OCI-LY7 (cell line): ENCODE results near the gene CNTN4. TPM values are rescaled to one million over a fixed set of nuclear protein-coding genes. Genes with fewer than 3 reads are reported as not detected.

Experiments used
- BruUV-seq: library from RNA; stranded (reverse); fragments of 400-500 nt; replicated peaks from 2 replicates; lab custom pipeline; 2021; lab: Mats Ljungman, UMichigan
- CTCF ChIA-PET: fragments of 300-600 bp; sonication (Branson Sonifier 250); formaldehyde crosslinking; loops from one replicate; lab custom pipeline; 2022; ENCODE audit warnings: antibody characterized with exemption; ENCODE audit not compliant: unreplicated experiment; lab: Charles Lee
- POLR2A ChIA-PET: fragments of 300-600 bp; sonication (Branson Sonifier 250); formaldehyde crosslinking; loops from one replicate; lab custom pipeline; 2022; ENCODE audit warnings: antibody characterized with exemption; lab: Charles Lee
- DNase-seq: peaks from one replicate; pipeline ENCODE4 v3.0.0-alpha.2; 2015; ENCODE audit warnings: low spot score
- H2AFZ ChIP-seq: fragments of 200-600 bp; sonication (generic), shearing (Covaris generic); 2 replicates; pipeline ENCODE4 v1.6.1; 2014; ENCODE audit warnings: mild to moderate bottlenecking, antibody characterized with exemption, low read length, moderate library complexity
- H3K27ac ChIP-seq: fragments of 200-600 bp; sonication (generic); 2 replicates; pipeline ENCODE4 v1.5.1; 2014; ENCODE audit warnings: mixed run types, low read depth, mild to moderate bottlenecking, moderate library complexity, low read length, inconsistent platforms; ENCODE audit not compliant: poor library complexity, severe bottlenecking
- H3K36me3 ChIP-seq: fragments of 200-600 bp; sonication (generic); 2 replicates; pipeline ENCODE4 v1.6.1; 2014; ENCODE audit warnings: mild to moderate bottlenecking, antibody characterized with exemption, low read length, moderate library complexity, mixed read lengths; ENCODE audit not compliant: insufficient read depth
- H3K4me1 ChIP-seq: fragments of 200-600 bp; sonication (generic); 2 replicates; pipeline ENCODE4 v1.5.1; 2014; ENCODE audit warnings: mild to moderate bottlenecking, low read length; ENCODE audit not compliant: insufficient read depth, poor library complexity, severe bottlenecking
- H3K4me2 ChIP-seq: fragments of 200-600 bp; sonication (generic); 2 replicates; pipeline ENCODE4 v1.6.1; 2014; ENCODE audit warnings: mild to moderate bottlenecking, low read length
- H3K4me3 ChIP-seq: fragments of 200-600 bp; sonication (generic); 2 replicates; pipeline ENCODE4 v1.5.1; 2014; ENCODE audit warnings: mild to moderate bottlenecking, low read depth, low read length; ENCODE audit not compliant: poor library complexity, severe bottlenecking
- H3K79me2 ChIP-seq: fragments of 200-600 bp; sonication (generic); 2 replicates; pipeline ENCODE4 v1.6.1; 2016; ENCODE audit warnings: low read depth, mild to moderate bottlenecking, low read length, moderate library complexity, mixed read lengths; ENCODE audit not compliant: insufficient read depth
- H3K9me2 ChIP-seq: fragments of 200-600 bp; sonication (generic); 2 replicates; pipeline ENCODE4 v1.6.1; 2016; ENCODE audit warnings: mild to moderate bottlenecking, low read length, mixed read lengths; ENCODE audit not compliant: insufficient read depth
- H3K9me3 ChIP-seq: fragments of 200-600 bp; sonication (generic); 2 replicates; pipeline ENCODE4 v1.6.1; 2014; ENCODE audit warnings: mild to moderate bottlenecking, mixed run types, low read length, mixed read lengths
- H4K20me1 ChIP-seq: fragments of 200-600 bp; sonication (generic); 2 replicates; pipeline ENCODE4 v1.6.1; 2014; ENCODE audit warnings: mild to moderate bottlenecking, antibody characterized with exemption, low read length, moderate library complexity, mixed read lengths; ENCODE audit not compliant: insufficient read depth
- CTCF ChIP-seq: fragments of 200-600 bp; sonication (generic); conservative IDR thresholded peaks from 2 replicates; pipeline ENCODE4 v1.5.1; 2014; ENCODE audit warnings: mild to moderate bottlenecking, antibody characterized with exemption, low read length, moderate library complexity, mixed read lengths
- EZH2phosphoT487 ChIP-seq: fragments of 200-600 bp; sonication (generic); IDR thresholded peaks from 2 replicates; pipeline ENCODE4 v1.6.1; 2018; ENCODE audit warnings: low read depth, borderline replicate concordance, mild to moderate bottlenecking, mixed run types, antibody characterized with exemption, low read length, moderate library complexity, mixed read lengths
- intact Hi-C: fragments of 100-400 bp; cut with micrococcal nuclease; formaldehyde crosslinking; loops from one replicate; pipeline ENCODE4 v1.10.0; 2022; ENCODE audit not compliant: unreplicated experiment
- total RNA-seq, 2 experiments: library from RNA; depleted of rRNA in 1 of 2; stranded (reverse); fragments of >200 nt in 1 of 2; shearing (Covaris generic) in 1 of 2; gene quantifications; 2 replicates each; pipeline ENCODE4 v1.2.3, GENCODE V29; 2014 to 2022

Gene CNTN4
- total RNA-seq, 2 experiments from 2014 or later, result not detected

DNA sequence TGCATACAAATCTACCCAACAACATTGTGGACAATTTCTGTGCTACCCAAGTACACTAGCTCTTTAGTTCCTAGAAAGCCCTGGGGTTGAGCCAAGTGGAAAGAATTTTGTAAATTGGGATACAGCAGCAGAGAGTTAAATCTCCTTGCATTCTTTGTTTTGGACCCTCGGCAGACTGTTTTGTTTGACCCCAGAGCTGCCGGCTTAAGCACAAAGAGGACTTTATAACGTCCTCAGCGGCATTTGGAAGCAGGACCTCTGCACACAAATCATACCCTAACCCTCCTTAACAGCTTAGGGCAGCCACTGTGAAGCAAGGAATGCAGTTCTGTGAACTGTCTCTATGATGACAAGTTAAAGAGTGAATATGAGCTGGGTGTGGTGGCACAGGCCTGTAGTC is 415.3 kb downstream of the CNTN4 start:
- intact Hi-C loops, result no loop called here
- DNase-seq, result no peak
- Histone ChIP-seq H3K4me1 (no peaks in the 10 kb centered on the region), H3K4me2 (no peak overlapping the region), H3K4me3 (no peak overlapping the region), H2AFZ (no peak overlapping the region), H4K20me1 (no peaks in the 10 kb centered on the region), H3K79me2 (no peaks in the 10 kb centered on the region), H3K36me3 (no peaks in the 10 kb centered on the region), H3K27ac (no peak overlapping the region), H3K9me3 (no peaks in the 10 kb centered on the region), H3K9me2 (no peaks in the 10 kb centered on the region)
- POLR2A ChIA-PET, result no interaction called here
- BruUV-seq, result no TSS peak
- TF ChIP-seq EZH2phosphoT487, result no peak
- TF ChIP-seq CTCF, result no peak
- CTCF ChIA-PET, result no interaction called here

- Histone ChIP-seq H2AFZ (no peak overlapping the region), H3K9me3 (no peaks in the 10 kb centered on the region), H3K79me2 (no peaks in the 10 kb centered on the region), H3K4me1 (no peaks in the 10 kb centered on the region), H3K27ac (no peak overlapping the region), H3K36me3 (no peaks in the 10 kb centered on the region), H3K4me2 (no peak overlapping the region), H4K20me1 (no peaks in the 10 kb centered on the region), H3K4me3 (no peak overlapping the region), H3K9me2 (no peaks in the 10 kb centered on the region)
- POLR2A ChIA-PET, result interaction anchor here (0.9 kb wide), 1 partner anchor 97 kb away, joined by 3 read pairs; no protein-coding TSS in a partner anchor
- CTCF ChIA-PET, result no interaction called here
- no TSS peak for BruUV-seq
- TF ChIP-seq EZH2phosphoT487, result no peak
- TF ChIP-seq CTCF, result no peak
- no peak for DNase-seq
- intact Hi-C loops, result no loop called here
Measured at GRCh38 chr3:2516762-2517441, 418.2 kb downstream of the CNTN4 start.

GRCh38 chr3:2517500-2518172 is 419.0 kb downstream of the CNTN4 start:
- H3K27ac ChIP-seq, result no peak overlapping the region
- TF ChIP-seq CTCF, result no peak
- no peak for TF ChIP-seq EZH2phosphoT487
- H3K9me2 ChIP-seq, result no peaks in the 10 kb centered on the region
- no peaks in the 10 kb centered on the region for H3K9me3 ChIP-seq
- intact Hi-C loops, result no loop called here
- H3K4me2 ChIP-seq, result no peak overlapping the region
- DNase-seq, result no peak
- no peaks in the 10 kb centered on the region for H3K79me2 ChIP-seq
- H2AFZ ChIP-seq, result no peak overlapping the region
- H4K20me1 ChIP-seq, result no peaks in the 10 kb centered on the region
- H3K36me3 ChIP-seq, result no peaks in the 10 kb centered on the region
- no TSS peak for BruUV-seq
- H3K4me1 ChIP-seq, result no peaks in the 10 kb centered on the region
- H3K4me3 ChIP-seq, result no peak overlapping the region
- ChIA-PET POLR2A (no interaction called here), CTCF (no interaction called here)
